Brain microvascular endothelial cell (primary cell): ENCODE results near the gene FGF9.

Experiments
- DNase-seq: peaks from one replicate; pipeline ENCODE4 v3.0.0-alpha.2; 2020
- H3K27ac ChIP-seq: fragments of 250-450 bp; sonication (Bioruptor Pico); 2 replicates; pipeline ENCODE4 v1.5.1; 2020; ENCODE audit warnings: mild to moderate bottlenecking, moderate library complexity
- H3K27me3 ChIP-seq: fragments of 250-450 bp; sonication (Bioruptor Pico); replicated peaks from 2 replicates; pipeline ENCODE4 v1.5.1; 2020; ENCODE audit warnings: mild to moderate bottlenecking
- H3K36me3 ChIP-seq: fragments of 250-450 bp; sonication (Bioruptor Pico); replicated peaks from 2 replicates; pipeline ENCODE4 v1.5.1; 2020; ENCODE audit warnings: mild to moderate bottlenecking
- H3K4me3 ChIP-seq: 2 replicates; pipeline ENCODE4 v1.5.1; 2011; ENCODE audit warnings: low read depth, mild to moderate bottlenecking, control low read depth, low read length, moderate library complexity
- in situ Hi-C: cut with HindIII; loops from 2 replicates; pipeline ENCODE4 v1.10.0; 2017; ENCODE audit warnings: low sequenced_read_pairs, low pct_ligation_motif_present
- TF ChIP-seq, protein P1 (sequence below): IDR thresholded peaks from 2 replicates; pipeline ENCODE4 v1.5.1; 2011; ENCODE audit warnings: low read depth, mild to moderate bottlenecking, moderate library complexity, low read length, control low read depth, inconsistent platforms; ENCODE audit errors: missing control alignments

The FGF9 gene

DNA sequence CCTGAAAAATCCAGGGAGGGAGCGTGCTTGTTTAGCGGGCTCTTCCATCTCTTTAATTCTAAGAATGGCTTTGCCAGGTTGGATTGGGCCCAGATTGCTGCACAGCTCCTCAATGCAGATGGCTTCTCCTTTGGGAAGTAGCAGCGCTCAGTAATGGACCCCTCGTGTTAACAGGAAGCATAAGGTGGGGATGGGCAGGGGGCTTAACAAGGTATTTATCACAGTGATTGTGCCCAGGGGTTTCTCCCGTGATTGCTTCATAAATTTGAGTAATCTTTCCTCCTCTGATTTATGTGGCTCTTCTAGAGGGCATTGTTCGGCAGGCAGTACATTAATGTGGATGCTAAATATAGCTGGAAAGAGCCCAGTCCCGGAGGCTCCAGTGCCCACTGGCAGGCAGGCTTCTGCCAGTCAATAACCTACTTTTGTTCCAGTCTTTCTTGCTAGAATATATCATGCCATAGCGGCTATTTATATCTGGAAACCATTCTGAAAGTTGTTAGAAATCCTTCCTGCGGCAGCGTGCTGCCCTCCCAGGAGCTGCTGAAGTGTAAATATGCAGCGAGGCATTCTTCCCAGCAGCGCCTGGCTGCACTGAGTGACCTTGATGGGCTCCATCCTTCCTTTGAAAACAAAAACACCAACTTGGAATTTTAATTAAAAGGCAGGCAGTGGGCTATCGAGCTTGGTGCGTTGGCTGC lies 65.0 kb downstream of the FGF9 start:
- Histone ChIP-seq H3K4me3 (no peak overlapping the region), H3K36me3 (no peaks in the 10 kb centered on the region), H3K27me3 (no peaks in the 10 kb centered on the region), H3K27ac (no peak overlapping the region)
- in situ Hi-C loops: no loop called here
- TF ChIP-seq, protein P1, sequence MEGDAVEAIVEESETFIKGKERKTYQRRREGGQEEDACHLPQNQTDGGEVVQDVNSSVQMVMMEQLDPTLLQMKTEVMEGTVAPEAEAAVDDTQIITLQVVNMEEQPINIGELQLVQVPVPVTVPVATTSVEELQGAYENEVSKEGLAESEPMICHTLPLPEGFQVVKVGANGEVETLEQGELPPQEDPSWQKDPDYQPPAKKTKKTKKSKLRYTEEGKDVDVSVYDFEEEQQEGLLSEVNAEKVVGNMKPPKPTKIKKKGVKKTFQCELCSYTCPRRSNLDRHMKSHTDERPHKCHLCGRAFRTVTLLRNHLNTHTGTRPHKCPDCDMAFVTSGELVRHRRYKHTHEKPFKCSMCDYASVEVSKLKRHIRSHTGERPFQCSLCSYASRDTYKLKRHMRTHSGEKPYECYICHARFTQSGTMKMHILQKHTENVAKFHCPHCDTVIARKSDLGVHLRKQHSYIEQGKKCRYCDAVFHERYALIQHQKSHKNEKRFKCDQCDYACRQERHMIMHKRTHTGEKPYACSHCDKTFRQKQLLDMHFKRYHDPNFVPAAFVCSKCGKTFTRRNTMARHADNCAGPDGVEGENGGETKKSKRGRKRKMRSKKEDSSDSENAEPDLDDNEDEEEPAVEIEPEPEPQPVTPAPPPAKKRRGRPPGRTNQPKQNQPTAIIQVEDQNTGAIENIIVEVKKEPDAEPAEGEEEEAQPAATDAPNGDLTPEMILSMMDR: no peak
- no peak for DNase-seq

DNA sequence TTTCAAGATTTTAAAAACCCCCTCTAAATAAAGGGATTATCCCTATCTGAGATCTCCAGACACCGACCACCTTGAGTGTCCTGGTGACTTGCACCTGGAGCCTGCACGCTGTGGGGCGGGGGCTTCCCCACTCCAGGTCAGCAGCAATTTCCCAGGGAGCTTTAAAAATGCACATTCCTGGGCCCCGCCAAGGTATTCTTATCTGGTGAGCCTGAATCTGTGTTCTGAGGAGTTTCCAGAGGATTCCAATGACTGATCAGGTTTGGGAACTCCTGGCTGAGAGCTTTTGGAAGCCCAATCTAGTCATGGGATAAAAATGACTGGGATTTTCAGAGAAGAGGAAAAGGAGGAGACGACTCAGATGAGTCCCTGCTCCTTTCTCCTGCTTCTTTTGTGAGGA lies 66.1 kb downstream of the FGF9 start:
- H3K36me3 ChIP-seq: no peaks in the 10 kb centered on the region
- TF ChIP-seq, protein P1: no peak
- in situ Hi-C loops: no loop called here
- no peak overlapping the region for H3K27ac ChIP-seq
- no peaks in the 10 kb centered on the region for H3K27me3 ChIP-seq
- no peak overlapping the region for H3K4me3 ChIP-seq
- no peak for DNase-seq

DNA sequence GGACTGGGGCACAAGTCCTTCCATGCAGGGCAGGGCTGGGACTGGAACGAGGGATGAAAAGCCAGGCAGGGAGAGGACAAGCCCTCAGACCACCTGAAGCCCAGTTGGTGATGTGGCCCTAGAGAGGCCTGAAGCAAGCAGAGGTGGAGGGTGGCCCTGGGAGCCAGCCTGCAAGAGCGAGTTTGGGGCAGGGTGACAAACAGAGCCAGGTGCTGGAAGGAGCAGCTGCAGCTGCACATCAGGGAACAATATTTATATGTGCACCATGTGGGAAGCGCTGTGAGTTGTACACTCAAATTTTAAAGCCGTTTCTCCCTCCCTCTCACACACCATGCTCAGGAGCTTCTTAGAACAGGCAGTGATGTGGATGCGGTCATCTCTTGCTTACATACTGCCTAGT lies 67.8 kb downstream of the FGF9 start:
- no peak for DNase-seq
- Histone ChIP-seq H3K36me3 (no peaks in the 10 kb centered on the region), H3K27me3 (no peaks in the 10 kb centered on the region), H3K27ac (no peak overlapping the region), H3K4me3 (no peak overlapping the region)
- TF ChIP-seq, protein P1: no peak
- in situ Hi-C loops: no loop called here

- in situ Hi-C loops: no loop called here
- Histone ChIP-seq H3K36me3 (no peaks in the 10 kb centered on the region), H3K27ac (no peak overlapping the region), H3K4me3 (no peak overlapping the region), H3K27me3 (no peaks in the 10 kb centered on the region)
- no peak for DNase-seq
- TF ChIP-seq, protein P1: no peak
These were observed 68.9 kb downstream of the FGF9 start for GRCh38 chr13:21739771-21740170.

DNA sequence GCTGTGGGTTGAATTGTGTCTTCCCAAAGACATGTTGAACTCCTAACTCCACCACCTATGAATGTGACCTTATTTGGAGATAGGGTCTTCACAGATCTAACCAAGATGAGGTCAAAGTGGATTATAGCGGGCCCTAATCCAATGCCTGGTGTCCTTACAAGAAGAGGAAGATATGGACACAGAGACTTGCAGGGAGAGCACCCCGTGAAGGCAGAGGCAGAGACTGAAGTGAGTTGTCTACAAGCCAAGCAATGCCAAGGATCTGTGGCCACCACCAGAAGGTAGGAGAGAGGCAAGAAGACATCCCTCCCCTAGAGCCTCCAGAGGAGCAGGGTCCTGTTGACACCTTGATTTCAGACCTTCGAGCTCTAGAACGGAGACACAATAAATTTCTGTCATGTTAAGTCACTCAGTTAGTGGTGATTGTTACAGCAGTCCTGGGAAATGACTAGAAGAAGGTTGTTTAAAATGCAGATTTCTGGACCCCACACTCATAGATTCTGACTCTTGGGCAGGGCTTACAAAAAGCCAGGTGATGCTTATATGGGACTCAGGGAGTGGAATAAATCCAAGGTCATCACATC lies 70.6 kb downstream of the FGF9 start:
- Histone ChIP-seq H3K27me3 (no peaks in the 10 kb centered on the region), H3K4me3 (no peak overlapping the region), H3K27ac (no peak overlapping the region), H3K36me3 (no peaks in the 10 kb centered on the region)
- TF ChIP-seq, protein P1: no peak
- DNase-seq: no peak
- in situ Hi-C loops: no loop called here

GRCh38 chr13:21742096-21742495 lies 71.2 kb downstream of the FGF9 start:
- H3K27ac ChIP-seq: no peak overlapping the region
- no peaks in the 10 kb centered on the region for H3K36me3 ChIP-seq
- in situ Hi-C loops: no loop called here
- DNase-seq: no peak
- no peaks in the 10 kb centered on the region for H3K27me3 ChIP-seq
- no peak overlapping the region for H3K4me3 ChIP-seq
- TF ChIP-seq, protein P1: no peak
